ENCODE data around the gene TTC9B. TPM values are rescaled to one million over a fixed set of nuclear protein-coding genes. Genes with fewer than 3 reads are reported as not detected.

The TTC9B gene
- total and polyA plus RNA-seq, 2 of the 13 experiments (the other 11 are each of a cell fraction or from before 2014, with no cell fraction given), result not detected

GRCh38 chr19:40244579-40245317, 26.6 kb upstream of the TTC9B start:
- Histone ChIP-seq H4K20me1 (ENCODE audit: insufficient read depth, low read length) (no peaks in the 10 kb centered on the region), H3K9me3 (ENCODE audit: low read length) (no peaks in the 10 kb centered on the region), H3K4me1 (ENCODE audit: insufficient read depth, low read length) (peaks cover 8% of the 10 kb centered on the region; the same call in 1 of the 2 replicates), H3K27ac (ENCODE audit: extremely low read length, insufficient read depth, low read length) (no peak overlapping the region), H3K27me3 (ENCODE audit: control insufficient read depth in 1 of 2, insufficient read depth in 2 of 2, low read length in 2 of 2) (no peaks in the 10 kb centered on the region), H3K9ac (ENCODE audit: insufficient read depth, low read depth, low read length) (no peak overlapping the region), H3K36me3 (replicated peaks in 1 of 2; ENCODE audit: control insufficient read depth in 1 of 2, insufficient read depth in 2 of 2, low read length in 2 of 2) (peaks cover 11 to 56% of the 10 kb centered on the region in 2 experiments), H2AFZ (ENCODE audit: low read length) (no peak overlapping the region), H3K4me3 (replicated peaks in 1 of 3; ENCODE audit: insufficient read depth in 1 of 3, low read depth in 2 of 3, low read length in 3 of 3) (no peak overlapping the region), H3K4me2 (ENCODE audit: low read depth, low read length) (no peak overlapping the region), H3K79me2 (ENCODE audit: insufficient read depth, low read length) (peaks cover 8% of the 10 kb centered on the region)
- no peak for DNase-seq (ENCODE audit: low spot score)
- no peak for ATAC-seq
- no peak for FAIRE-seq
- intact Hi-C loops (cut with micrococcal nuclease; ENCODE audit: unreplicated experiment), result no loop called here
- CTCF ChIA-PET (ENCODE audit: low intra/inter-chr PET ratio, low total read pairs), result no interaction called here
- WGBS (ENCODE audit: low lambda C conversion rate), result 96% methylated on average over 12 of the region's 12 CpGs
- POLR2A ChIA-PET, result no interaction called here
- in situ Hi-C loops (cut with HindIII; ENCODE audit: extremely low pct_ligation_motif_present, low pct_unique_long_range_greater_than_20kb), result loop anchor here (5.0 kb wide), 1 partner anchor 38 kb away; no protein-coding TSS in a partner anchor
- BruUV-seq (replicated peaks), result no TSS peak
- TF ChIP-seq SALL1 (CRISPR knock-in tag; IDR thresholded peaks at IDR 0.05) (no peak), NR2F1 (CRISPR knock-in tag; IDR thresholded peaks at IDR 0.05) (no peak), ELF1 (CRISPR knock-in tag; IDR thresholded peaks at IDR 0.05) (no peak), MNT (IDR thresholded peaks at IDR 0.05) (no peak), CCAR2 (optimal IDR thresholded peaks at IDR 0.05; ENCODE audit: low read depth, low read length) (no peak), ATF3 (CRISPR knock-in tag; IDR thresholded peaks at IDR 0.05) (no peak), KLF12 (CRISPR knock-in tag; IDR thresholded peaks at IDR 0.05; ENCODE audit: borderline replicate concordance) (no peak), AFF4 (CRISPR knock-in tag; IDR thresholded peaks at IDR 0.05) (no peak), GATAD1 (CRISPR knock-in tag; IDR thresholded peaks at IDR 0.05) (no peak), POGK (CRISPR knock-in tag; conservative IDR thresholded peaks at IDR 0.05) (no peak), ARNT (IDR thresholded peaks at IDR 0.05) (no peak), HIC2 (CRISPR knock-in tag; IDR thresholded peaks at IDR 0.05; ENCODE audit: low read depth) (no peak), ZNF629 (CRISPR knock-in tag; conservative IDR thresholded peaks at IDR 0.05) (no peak), HNRNPK (IDR thresholded peaks at IDR 0.05; ENCODE audit: low read depth, low read length, poor library complexity, severe bottlenecking) (no peak)
